Measurements from ENCODE around the gene ICOSLG. TPM values are rescaled to one million over a fixed set of nuclear protein-coding genes. Genes with fewer than 3 reads are reported as not detected.
"Not testable (repeated sequence)": the region's sequence is repeated elsewhere in the genome, so short reads cannot be mapped to it uniquely, and the experiment has no call there.

The ICOSLG gene
- total RNA-seq, 4 donors from 2014 or later = 1.7 to 9.1 (median 3.7) TPM

- DNase-seq (ENCODE audit: low spot score) (no peak), ATAC-seq (ENCODE audit: low FRiP score) (no peak)
- TF ChIP-seq CTCF (IDR thresholded peaks at IDR 0.05) = no peak
Observed at GRCh38 chr21:44258056-44258725, 17.4 kb upstream of the ICOSLG start.

- DNase-seq (ENCODE audit: low spot score) (no peak), ATAC-seq (ENCODE audit: low FRiP score) (no peak)
- TF ChIP-seq CTCF (IDR thresholded peaks at IDR 0.05) = no peak
Observed at GRCh38 chr21:44255511-44255981, 14.8 kb upstream of the ICOSLG start.

- TF ChIP-seq CTCF (IDR thresholded peaks at IDR 0.05) = no peak
- no peak for DNase-seq (ENCODE audit: low spot score)
- ATAC-seq (ENCODE audit: low FRiP score) = no peak
Observed at GRCh38 chr21:44253832-44254710, 13.3 kb upstream of the ICOSLG start.

- ATAC-seq (ENCODE audit: low FRiP score) = peak; percentile 52
Observed at GRCh38 chr21:44249204-44250037, 8.7 kb upstream of the ICOSLG start.

GRCh38 chr21:44247904-44248303, 7.2 kb upstream of the ICOSLG start:
- peak; percentile 78 for ATAC-seq (ENCODE audit: low FRiP score)

More at GRCh38 chr21:44249204-44250037, 8.7 kb upstream of the ICOSLG start:
- DNase-seq (ENCODE audit: low spot score) = not testable (repeated sequence)

GRCh38 chr21:44243980-44244379, 3.2 kb upstream of the ICOSLG start:
- DNase-seq (ENCODE audit: low spot score); ATAC-seq (ENCODE audit: low FRiP score): not testable (repeated sequence)

More at GRCh38 chr21:44247904-44248303, 7.2 kb upstream of the ICOSLG start:
- DNase-seq (ENCODE audit: low spot score) = not testable (repeated sequence)

- ATAC-seq (ENCODE audit: low FRiP score); DNase-seq (ENCODE audit: low spot score): not testable (repeated sequence)
Observed at GRCh38 chr21:44241281-44241680, 538 bp upstream of the ICOSLG start.

GRCh38 chr21:44240353-44240752, 390 bp downstream of the ICOSLG start:
- not testable (repeated sequence) for DNase-seq (ENCODE audit: low spot score)
- ATAC-seq (ENCODE audit: low FRiP score) = peak; percentile 76

GRCh38 chr21:44229561-44229960, 11.2 kb downstream of the ICOSLG start:
- ATAC-seq (ENCODE audit: low FRiP score); DNase-seq (ENCODE audit: low spot score): not testable (repeated sequence)

- not testable (repeated sequence) for ATAC-seq (ENCODE audit: low FRiP score); DNase-seq (ENCODE audit: low spot score)
Observed at GRCh38 chr21:44228109-44228508, 12.6 kb downstream of the ICOSLG start.

GRCh38 chr21:44227614-44228013, 13.1 kb downstream of the ICOSLG start:
- ATAC-seq (ENCODE audit: low FRiP score); DNase-seq (ENCODE audit: low spot score): not testable (repeated sequence)

- ATAC-seq (ENCODE audit: low FRiP score); DNase-seq (ENCODE audit: low spot score): not testable (repeated sequence)
Observed at GRCh38 chr21:44225605-44226004, 15.1 kb downstream of the ICOSLG start.

GRCh38 chr21:44223334-44223733, 17.4 kb downstream of the ICOSLG start:
- not testable (repeated sequence) for ATAC-seq (ENCODE audit: low FRiP score); DNase-seq (ENCODE audit: low spot score)

- not testable (repeated sequence) for ATAC-seq (ENCODE audit: low FRiP score); DNase-seq (ENCODE audit: low spot score)
Observed at GRCh38 chr21:44220674-44221073, 20.1 kb downstream of the ICOSLG start.

GRCh38 chr21:44218461-44218860, 22.3 kb downstream of the ICOSLG start:
- not testable (repeated sequence) for DNase-seq (ENCODE audit: low spot score); ATAC-seq (ENCODE audit: low FRiP score)

Data from omental fat pad (tissue), 4 donors.